ENCODE data around the gene CHD2. TPM values are rescaled to one million over a fixed set of nuclear protein-coding genes. Genes with fewer than 3 reads are reported as not detected.
A peak's percentile ranks its signal among the peaks of the same experiment; 100 is the strongest.
"Not testable (repeated sequence)": the region's sequence is repeated elsewhere in the genome, so short reads cannot be mapped to it uniquely, and the experiment has no call there.

CHD2 gene
- total and polyA plus RNA-seq, 2 donors, result 62.0 to 78.7 TPM

DNA sequence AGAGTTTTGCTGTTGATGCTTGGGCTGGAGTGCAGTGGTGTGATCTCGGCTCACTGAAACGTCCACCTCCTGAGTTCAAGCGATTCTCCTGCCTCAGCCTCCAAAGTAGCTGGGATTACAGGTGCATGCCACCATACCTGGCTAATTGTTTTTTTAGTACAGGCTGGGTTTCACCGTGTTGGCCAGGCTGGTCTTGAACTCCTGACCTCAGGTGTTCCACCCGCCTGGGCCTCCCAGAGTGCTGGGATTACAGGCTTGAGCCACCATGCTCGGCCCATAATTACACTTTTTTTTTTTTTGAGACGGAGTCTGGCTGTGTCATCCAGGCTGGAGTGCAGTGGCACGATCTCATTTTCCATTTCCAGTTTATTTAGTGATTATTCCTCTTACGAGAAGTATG, 18.8 kb downstream of the CHD2 start:
- 95% methylated on average over 9 of the region's 9 CpGs for WGBS
- H3K27me3 ChIP-seq (ENCODE audit: control insufficient read depth in 2 of 2, insufficient read depth in 1 of 2, low read length in 1 of 2); H3K4me3 ChIP-seq (ENCODE audit: low read length in 2 of 2); DNase-seq (ENCODE audit: low read depth in 6 of 9, low spot score in 9 of 9); H3K9me3 ChIP-seq (ENCODE audit: control insufficient read depth in 2 of 2, insufficient read depth in 1 of 2, low read length in 1 of 2): not testable (repeated sequence)
- peaks cover 33 to 42% of the 10 kb centered on the region in 2 donors for H3K4me1 ChIP-seq (ENCODE audit: control insufficient read depth in 2 of 2, insufficient read depth in 2 of 2, low read length in 2 of 2)
- H3K36me3 ChIP-seq (ENCODE audit: control insufficient read depth in 2 of 2, insufficient read depth in 2 of 2, low read length in 1 of 2), result peaks cover 17 to 37% of the 10 kb centered on the region in 2 donors
- H3K27ac ChIP-seq (ENCODE audit: low read depth in 1 of 2, low read length in 1 of 2), result peak overlapping the region in 1 of 2 donors; percentile 13

- peak overlapping the region in 1 of 2 donors; percentile 61 for H3K27ac ChIP-seq (ENCODE audit: low read depth in 1 of 2, low read length in 1 of 2)
- H3K9me3 ChIP-seq (ENCODE audit: control insufficient read depth in 2 of 2, insufficient read depth in 1 of 2, low read length in 1 of 2), result no peaks in the 10 kb centered on the region
- H3K4me3 ChIP-seq (ENCODE audit: low read length in 2 of 2), result no peak overlapping the region
- H3K36me3 ChIP-seq (ENCODE audit: control insufficient read depth in 2 of 2, insufficient read depth in 2 of 2, low read length in 1 of 2), result peaks cover 30 to 54% of the 10 kb centered on the region in 2 donors
- peaks cover 22 to 33% of the 10 kb centered on the region in 2 donors for H3K4me1 ChIP-seq (ENCODE audit: control insufficient read depth in 2 of 2, insufficient read depth in 2 of 2, low read length in 2 of 2)
- 90% methylated on average over 5 of the region's 5 CpGs for WGBS
- no peaks in the 10 kb centered on the region for H3K27me3 ChIP-seq (ENCODE audit: control insufficient read depth in 2 of 2, insufficient read depth in 1 of 2, low read length in 1 of 2)
- DNase-seq (ENCODE audit: low read depth in 6 of 9, low spot score in 9 of 9), result no peak
Measured at GRCh38 chr15:92920595-92921161, 20.6 kb downstream of the CHD2 start.

- no peak for DNase-seq (ENCODE audit: low read depth in 6 of 9, low spot score in 9 of 9)
- WGBS, result 82% methylated on average over 4 of the region's 4 CpGs
- Histone ChIP-seq H3K36me3 (ENCODE audit: control insufficient read depth in 2 of 2, insufficient read depth in 2 of 2, low read length in 1 of 2) (peaks cover 32 to 62% of the 10 kb centered on the region in 2 donors), H3K9me3 (ENCODE audit: control insufficient read depth in 2 of 2, insufficient read depth in 1 of 2, low read length in 1 of 2) (no peaks in the 10 kb centered on the region), H3K4me1 (ENCODE audit: control insufficient read depth in 2 of 2, insufficient read depth in 2 of 2, low read length in 2 of 2) (peaks cover 18 to 29% of the 10 kb centered on the region in 2 donors), H3K27me3 (ENCODE audit: control insufficient read depth in 2 of 2, insufficient read depth in 1 of 2, low read length in 1 of 2) (no peaks in the 10 kb centered on the region), H3K27ac (ENCODE audit: low read depth in 1 of 2, low read length in 1 of 2) (peak overlapping the region; percentile 61 to 74), H3K4me3 (ENCODE audit: low read length in 2 of 2) (no peak overlapping the region)
Measured at GRCh38 chr15:92921215-92922131, 21.3 kb downstream of the CHD2 start.

DNA sequence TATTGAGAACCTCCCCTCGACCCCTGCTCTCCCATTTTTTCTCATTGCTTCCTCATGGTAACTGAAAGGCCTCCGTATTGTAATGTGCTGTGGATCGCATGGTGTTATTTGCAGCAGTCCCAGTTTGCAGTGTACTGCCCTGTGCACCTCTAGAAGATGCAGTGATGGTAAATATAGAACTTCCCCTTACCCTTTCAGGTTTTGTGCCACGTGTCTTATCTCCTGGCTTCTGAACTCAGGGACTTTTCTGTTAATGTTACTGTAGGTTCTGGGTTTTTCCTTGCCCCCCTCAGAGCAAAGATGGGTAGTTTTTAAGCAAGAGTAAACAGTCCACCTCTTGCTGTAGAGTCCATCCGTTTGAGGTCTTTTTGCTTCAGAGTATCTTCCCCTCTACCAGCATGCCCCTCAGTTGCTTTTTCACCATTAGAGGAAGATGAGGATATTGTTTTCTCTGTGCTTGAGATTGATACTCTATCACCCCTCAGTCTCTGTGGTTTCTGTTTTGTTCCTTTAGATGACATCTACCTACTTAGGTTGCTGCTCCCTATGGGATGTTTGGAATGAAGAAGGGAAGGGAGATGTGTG, 22.4 kb downstream of the CHD2 start:
- H3K9me3 ChIP-seq (ENCODE audit: control insufficient read depth in 2 of 2, insufficient read depth in 1 of 2, low read length in 1 of 2), result no peaks in the 10 kb centered on the region
- peaks cover 13 to 25% of the 10 kb centered on the region in 2 donors for H3K4me1 ChIP-seq (ENCODE audit: control insufficient read depth in 2 of 2, insufficient read depth in 2 of 2, low read length in 2 of 2)
- peaks cover 32 to 62% of the 10 kb centered on the region in 2 donors for H3K36me3 ChIP-seq (ENCODE audit: control insufficient read depth in 2 of 2, insufficient read depth in 2 of 2, low read length in 1 of 2)
- no peaks in the 10 kb centered on the region for H3K27me3 ChIP-seq (ENCODE audit: control insufficient read depth in 2 of 2, insufficient read depth in 1 of 2, low read length in 1 of 2)
- WGBS, result 62% methylated on average over 5 of the region's 5 CpGs
- peak overlapping the region; percentile 61 to 68 for H3K27ac ChIP-seq (ENCODE audit: low read depth in 1 of 2, low read length in 1 of 2)
- H3K4me3 ChIP-seq (ENCODE audit: low read length in 2 of 2), result no peak overlapping the region
- DNase-seq (ENCODE audit: low read depth in 6 of 9, low spot score in 9 of 9), result peak in 1 of 9 donors; percentile 36

DNA sequence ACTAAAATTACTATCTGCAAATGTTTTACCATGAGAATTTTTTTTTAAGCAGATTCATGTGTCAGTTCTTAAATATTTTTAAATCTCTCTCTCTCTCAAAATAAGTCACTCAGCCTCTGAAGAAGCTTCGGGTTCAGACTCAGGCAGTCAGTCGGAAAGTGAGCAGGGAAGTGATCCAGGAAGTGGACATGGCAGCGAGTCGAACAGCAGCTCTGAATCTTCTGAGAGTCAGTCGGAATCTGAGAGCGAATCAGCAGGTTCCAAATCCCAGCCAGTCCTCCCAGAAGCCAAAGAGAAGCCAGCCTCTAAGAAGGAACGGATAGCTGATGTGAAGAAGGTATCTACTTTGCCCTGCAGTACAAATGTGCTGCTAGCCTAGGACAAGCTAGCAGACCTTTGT, 24.1 kb downstream of the CHD2 start:
- Histone ChIP-seq H3K36me3 (ENCODE audit: control insufficient read depth in 2 of 2, insufficient read depth in 2 of 2, low read length in 1 of 2) (peaks cover 39 to 74% of the 10 kb centered on the region in 2 donors), H3K4me1 (ENCODE audit: control insufficient read depth in 2 of 2, insufficient read depth in 2 of 2, low read length in 2 of 2) (peaks cover 10 to 23% of the 10 kb centered on the region in 2 donors), H3K27me3 (ENCODE audit: control insufficient read depth in 2 of 2, insufficient read depth in 1 of 2, low read length in 1 of 2) (no peaks in the 10 kb centered on the region), H3K9me3 (ENCODE audit: control insufficient read depth in 2 of 2, insufficient read depth in 1 of 2, low read length in 1 of 2) (no peaks in the 10 kb centered on the region), H3K4me3 (ENCODE audit: low read length in 2 of 2) (no peak overlapping the region), H3K27ac (ENCODE audit: low read depth in 1 of 2, low read length in 1 of 2) (peak overlapping the region; percentile 2 to 59)
- DNase-seq (ENCODE audit: low read depth in 6 of 9, low spot score in 9 of 9), result no peak
- WGBS, result 93% methylated on average over 7 of the region's 7 CpGs

DNA sequence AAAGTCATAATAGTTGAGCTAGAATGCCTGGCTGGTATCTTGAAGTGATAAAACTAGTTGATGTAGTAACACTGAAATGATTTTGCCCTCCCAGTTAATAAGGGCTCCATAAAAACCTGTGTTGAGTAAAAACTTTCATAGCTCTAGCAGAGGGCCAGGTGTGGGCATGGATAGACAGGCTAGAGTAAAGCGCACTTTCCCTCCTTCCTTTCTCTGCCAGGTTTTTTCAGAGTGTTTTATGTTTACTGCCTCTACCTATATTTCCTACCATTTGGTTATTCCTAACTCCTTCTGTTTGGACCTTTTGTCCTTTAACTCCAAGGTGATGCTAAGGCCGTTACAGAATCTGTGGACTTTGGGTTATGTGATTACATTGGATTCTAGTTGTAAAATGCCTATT, 25.3 kb downstream of the CHD2 start:
- 98% methylated on average over 2 of the region's 2 CpGs for WGBS
- Histone ChIP-seq H3K9me3 (ENCODE audit: control insufficient read depth in 2 of 2, insufficient read depth in 1 of 2, low read length in 1 of 2) (no peaks in the 10 kb centered on the region), H3K27ac (ENCODE audit: low read depth in 1 of 2, low read length in 1 of 2) (peak overlapping the region in 1 of 2 donors; percentile 22), H3K4me1 (ENCODE audit: control insufficient read depth in 2 of 2, insufficient read depth in 2 of 2, low read length in 2 of 2) (peaks cover 10 to 23% of the 10 kb centered on the region in 2 donors), H3K4me3 (ENCODE audit: low read length in 2 of 2) (no peak overlapping the region), H3K36me3 (ENCODE audit: control insufficient read depth in 2 of 2, insufficient read depth in 2 of 2, low read length in 1 of 2) (peaks cover 44 to 84% of the 10 kb centered on the region in 2 donors), H3K27me3 (ENCODE audit: control insufficient read depth in 2 of 2, insufficient read depth in 1 of 2, low read length in 1 of 2) (no peaks in the 10 kb centered on the region)
- DNase-seq (ENCODE audit: low read depth in 6 of 9, low spot score in 9 of 9), result no peak

- Histone ChIP-seq H3K4me1 (ENCODE audit: control insufficient read depth in 2 of 2, insufficient read depth in 2 of 2, low read length in 2 of 2) (no peaks in the 10 kb centered on the region), H3K9me3 (ENCODE audit: control insufficient read depth in 2 of 2, insufficient read depth in 1 of 2, low read length in 1 of 2) (no peaks in the 10 kb centered on the region), H3K27me3 (ENCODE audit: control insufficient read depth in 2 of 2, insufficient read depth in 1 of 2, low read length in 1 of 2) (no peaks in the 10 kb centered on the region), H3K36me3 (ENCODE audit: control insufficient read depth in 2 of 2, insufficient read depth in 2 of 2, low read length in 1 of 2) (peaks cover 59 to 85% of the 10 kb centered on the region in 2 donors), H3K4me3 (ENCODE audit: low read length in 2 of 2) (no peak overlapping the region), H3K27ac (ENCODE audit: low read depth in 1 of 2, low read length in 1 of 2) (no peak overlapping the region)
- 85% methylated on average over 3 of the region's 3 CpGs for WGBS
- no peak for DNase-seq (ENCODE audit: low read depth in 6 of 9, low spot score in 9 of 9)
Measured at GRCh38 chr15:92928225-92928750, 28.2 kb downstream of the CHD2 start.

DNA sequence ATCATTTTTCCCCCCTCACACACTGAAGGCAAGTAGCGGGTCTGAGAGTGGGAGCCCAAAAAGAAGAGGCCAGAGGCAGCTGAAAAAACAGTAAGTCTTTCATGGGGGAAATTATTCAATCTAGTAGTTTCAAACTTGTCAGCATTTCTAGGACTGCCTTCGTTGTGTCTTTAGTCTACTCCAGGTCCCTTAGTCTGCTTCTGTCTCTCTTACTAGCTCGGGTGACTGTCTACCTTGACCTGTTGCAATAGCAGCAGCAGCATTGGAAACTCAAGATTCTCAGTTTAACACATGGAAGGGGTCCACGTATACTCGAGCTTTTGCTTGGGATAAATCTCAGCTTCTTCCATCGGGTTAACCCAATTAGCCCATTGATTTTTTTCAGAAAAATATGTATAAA, 28.9 kb downstream of the CHD2 start:
- Histone ChIP-seq H3K27ac (ENCODE audit: low read depth in 1 of 2, low read length in 1 of 2) (no peak overlapping the region), H3K4me3 (ENCODE audit: low read length in 2 of 2) (no peak overlapping the region), H3K36me3 (ENCODE audit: control insufficient read depth in 2 of 2, insufficient read depth in 2 of 2, low read length in 1 of 2) (peaks cover 60 to 85% of the 10 kb centered on the region in 2 donors), H3K27me3 (ENCODE audit: control insufficient read depth in 2 of 2, insufficient read depth in 1 of 2, low read length in 1 of 2) (no peaks in the 10 kb centered on the region), H3K9me3 (ENCODE audit: control insufficient read depth in 2 of 2, insufficient read depth in 1 of 2, low read length in 1 of 2) (no peaks in the 10 kb centered on the region), H3K4me1 (ENCODE audit: control insufficient read depth in 2 of 2, insufficient read depth in 2 of 2, low read length in 2 of 2) (no peaks in the 10 kb centered on the region)
- 96% methylated on average over 6 of the region's 6 CpGs for WGBS
- DNase-seq (ENCODE audit: low read depth in 6 of 9, low spot score in 9 of 9), result no peak
